Muscle of leg (tissue), 11 donors: ENCODE measurements around the gene VANGL2. TPM values are rescaled to one million over a fixed set of nuclear protein-coding genes. Genes with fewer than 3 reads are reported as not detected.

Experiments
- DNase-seq: peaks from one replicate; pipeline ENCODE4 v3.0.0; 2013
- H3K27ac ChIP-seq: one replicate; pipeline ENCODE4 v1.5.1; 2013; ENCODE audit warnings: mild to moderate bottlenecking, low read length, control low read depth
- H3K27me3 ChIP-seq: one replicate; pipeline ENCODE4 v1.6.1; 2013; ENCODE audit warnings: low read length; ENCODE audit not compliant: control insufficient read depth, insufficient read depth
- H3K36me3 ChIP-seq: one replicate; pipeline ENCODE4 v1.6.1; 2013; ENCODE audit warnings: low read length; ENCODE audit not compliant: control insufficient read depth, insufficient read depth
- H3K4me1 ChIP-seq: one replicate; pipeline ENCODE4 v1.6.1; 2013; ENCODE audit warnings: low read length; ENCODE audit not compliant: control insufficient read depth, insufficient read depth
- H3K4me3 ChIP-seq: one replicate; pipeline ENCODE4 v1.5.1; 2013; ENCODE audit warnings: low read length, control low read depth
- H3K9me3 ChIP-seq: replicated peaks from 2 replicates; pipeline ENCODE4 v1.6.1; 2013; ENCODE audit warnings: low read depth, low read length; ENCODE audit not compliant: control insufficient read depth
- WGBS: methylation state at CpG from one replicate; pipeline ENCODE4 v1.1.5; 2013; ENCODE audit warnings: missing lambda C conversion rate; ENCODE audit not compliant: insufficient coverage; 5-methylcytosine and 5-hydroxymethylcytosine counted together
- polyA plus RNA-seq, 8 donors: library from polyadenylated mRNA; unstranded; fragments of 120-200 nt; gene quantifications; one replicate each; pipeline versions ENCODE4 v1.2.1 to v1.2.3, GENCODE V29; 2013; ENCODE audit warnings: inconsistent platforms in 1 of 8, low replicate concordance in 1 of 8; ENCODE audit not compliant: insufficient read length in 8 of 8, insufficient read depth in 1 of 8
- total RNA-seq: library from RNA; stranded (reverse); fragments of 120-200 nt; gene quantifications from one replicate; pipeline ENCODE4 v1.2.4, GENCODE V29; 2013

VANGL2 gene
- total and polyA plus RNA-seq, 9 donors: 2.3 to 17.8 (median 10.8) TPM

GRCh38 chr1:160360227-160360695 is 40.1 kb upstream of the VANGL2 start:
- Histone ChIP-seq H3K27me3 (no peaks in the 10 kb centered on the region), H3K9me3 (no peaks in the 10 kb centered on the region), H3K4me1 (peaks cover 19% of the 10 kb centered on the region), H3K4me3 (no peak overlapping the region), H3K36me3 (peaks cover 47% of the 10 kb centered on the region), H3K27ac (no peak overlapping the region)
- WGBS: no CpG with 5 or more reads among the region's 8 CpGs
- DNase-seq: no peak

- Histone ChIP-seq H3K36me3 (peaks cover 38% of the 10 kb centered on the region), H3K4me3 (no peak overlapping the region), H3K4me1 (peaks cover 22% of the 10 kb centered on the region), H3K9me3 (no peaks in the 10 kb centered on the region), H3K27me3 (no peaks in the 10 kb centered on the region), H3K27ac (no peak overlapping the region)
- no peak for DNase-seq
- 59% methylated on average over 1 of the region's 2 CpGs for WGBS
Measured at GRCh38 chr1:160361199-160361598, 39.2 kb upstream of the VANGL2 start.

- no peaks in the 10 kb centered on the region for H3K27me3 ChIP-seq
- H3K27ac ChIP-seq: no peak overlapping the region
- H3K36me3 ChIP-seq: peaks cover 32% of the 10 kb centered on the region
- H3K4me1 ChIP-seq: peaks cover 27% of the 10 kb centered on the region
- no peak for DNase-seq
- H3K4me3 ChIP-seq: no peak overlapping the region
- no peaks in the 10 kb centered on the region for H3K9me3 ChIP-seq
- WGBS: no CpG with 5 or more reads among the region's 4 CpGs
Measured at GRCh38 chr1:160361814-160362167, 38.6 kb upstream of the VANGL2 start.

- Histone ChIP-seq H3K27ac (peak overlapping the region; percentile 1), H3K36me3 (peaks cover 26% of the 10 kb centered on the region), H3K4me3 (no peak overlapping the region), H3K27me3 (no peaks in the 10 kb centered on the region), H3K9me3 (no peaks in the 10 kb centered on the region), H3K4me1 (peaks cover 30% of the 10 kb centered on the region)
- 43% methylated on average over 8 of the region's 9 CpGs for WGBS
- DNase-seq: no peak
Measured at GRCh38 chr1:160362168-160362957, 38.0 kb upstream of the VANGL2 start.

- H3K27ac ChIP-seq: no peak overlapping the region
- no peak for DNase-seq
- H3K4me1 ChIP-seq: peaks cover 30% of the 10 kb centered on the region
- no peak overlapping the region for H3K4me3 ChIP-seq
- H3K9me3 ChIP-seq: no peaks in the 10 kb centered on the region
- H3K36me3 ChIP-seq: peaks cover 20% of the 10 kb centered on the region
- no peaks in the 10 kb centered on the region for H3K27me3 ChIP-seq
- 36% methylated on average over 4 of the region's 5 CpGs for WGBS
Measured at GRCh38 chr1:160363010-160363409, 37.4 kb upstream of the VANGL2 start.

- WGBS: 50% methylated on average over 3 of the region's 12 CpGs
- Histone ChIP-seq H3K4me1 (peaks cover 30% of the 10 kb centered on the region), H3K9me3 (no peaks in the 10 kb centered on the region), H3K27me3 (peaks cover 4% of the 10 kb centered on the region), H3K4me3 (no peak overlapping the region), H3K36me3 (peaks cover 11% of the 10 kb centered on the region), H3K27ac (no peak overlapping the region)
- DNase-seq: no peak
Measured at GRCh38 chr1:160363951-160364735, 36.2 kb upstream of the VANGL2 start.

GRCh38 chr1:160365325-160365724 is 35.0 kb upstream of the VANGL2 start:
- no peaks in the 10 kb centered on the region for H3K9me3 ChIP-seq
- no peak for DNase-seq
- H3K27me3 ChIP-seq: peaks cover 4% of the 10 kb centered on the region
- WGBS: no CpG with 5 or more reads among the region's 1 CpG
- H3K4me1 ChIP-seq: peaks cover 26% of the 10 kb centered on the region
- no peak overlapping the region for H3K4me3 ChIP-seq
- peaks cover 6% of the 10 kb centered on the region for H3K36me3 ChIP-seq
- H3K27ac ChIP-seq: no peak overlapping the region

- H3K36me3 ChIP-seq: no peaks in the 10 kb centered on the region
- H3K27ac ChIP-seq: peak within 1 kb of the TSS; percentile 20
- no peak within 1 kb of the TSS for H3K4me3 ChIP-seq
- H3K9me3 ChIP-seq: no peaks in the 10 kb centered on the region
- peaks cover 6% of the 10 kb centered on the region for H3K27me3 ChIP-seq
- DNase-seq: peak; percentile 40
- WGBS: no CpG with 5 or more reads among the region's 15 CpGs
- peaks cover 31% of the 10 kb centered on the region for H3K4me1 ChIP-seq
Measured at GRCh38 chr1:160366731-160367515, 33.4 kb upstream of the VANGL2 start, which contains the start of gene NHLH1. Gene NHLH1, plus strand, starts transcription at chr1:160367071. Its CDS starts 3,661 bp downstream, at chr1:160370732.

GRCh38 chr1:160367516-160367900 is 32.9 kb upstream of the VANGL2 start:
- Histone ChIP-seq H3K27me3 (peaks cover 6% of the 10 kb centered on the region), H3K4me1 (peaks cover 26% of the 10 kb centered on the region), H3K4me3 (no peak overlapping the region), H3K27ac (no peak overlapping the region), H3K36me3 (no peaks in the 10 kb centered on the region), H3K9me3 (no peaks in the 10 kb centered on the region)
- no peak for DNase-seq
- WGBS: 65% methylated on average over 2 of the region's 4 CpGs
